Measurements from ENCODE around the gene NLRX1.
"Not testable (repeated sequence)": the region's sequence is repeated elsewhere in the genome, so short reads cannot be mapped to it uniquely, and the experiment has no call there.

Gene NLRX1

DNA sequence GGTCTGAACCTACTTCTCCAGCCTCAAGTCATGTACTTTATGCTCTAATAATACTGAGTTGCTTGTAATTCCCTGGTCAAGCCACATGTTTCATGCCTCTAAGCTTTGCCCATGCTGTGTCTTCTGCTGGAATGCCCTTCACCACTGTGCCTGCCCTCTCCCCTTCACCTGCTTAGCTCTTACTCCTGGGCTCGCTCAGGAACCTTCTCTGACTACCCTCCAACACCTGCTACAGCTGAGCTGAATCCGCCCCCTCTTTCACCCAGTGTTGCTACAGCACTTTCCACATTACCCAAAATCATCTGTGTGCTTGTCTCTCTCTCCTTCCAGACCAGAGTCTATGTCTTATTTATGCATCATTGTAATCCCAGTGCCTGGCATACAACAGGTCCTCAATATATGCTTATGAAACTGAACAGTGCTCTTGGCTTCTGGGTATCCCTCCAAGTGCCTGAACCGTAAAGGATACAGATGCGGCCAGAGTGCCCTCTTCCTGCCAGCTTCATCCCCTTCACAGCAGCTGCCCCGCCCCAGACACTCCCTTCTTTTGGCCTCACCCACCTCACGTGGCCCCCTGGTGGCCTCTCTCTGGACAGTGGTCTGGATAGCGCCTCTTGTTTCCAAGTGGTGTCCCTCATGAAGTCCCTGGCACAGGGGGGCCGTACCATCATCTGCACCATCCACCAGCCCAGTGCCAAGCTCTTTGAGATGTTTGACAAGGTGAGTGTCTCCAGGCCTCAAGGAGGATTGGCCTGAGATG, 12.6 kb upstream of the NLRX1 start:
- no peak for DNase-seq (ENCODE audit: low spot score)

DNA sequence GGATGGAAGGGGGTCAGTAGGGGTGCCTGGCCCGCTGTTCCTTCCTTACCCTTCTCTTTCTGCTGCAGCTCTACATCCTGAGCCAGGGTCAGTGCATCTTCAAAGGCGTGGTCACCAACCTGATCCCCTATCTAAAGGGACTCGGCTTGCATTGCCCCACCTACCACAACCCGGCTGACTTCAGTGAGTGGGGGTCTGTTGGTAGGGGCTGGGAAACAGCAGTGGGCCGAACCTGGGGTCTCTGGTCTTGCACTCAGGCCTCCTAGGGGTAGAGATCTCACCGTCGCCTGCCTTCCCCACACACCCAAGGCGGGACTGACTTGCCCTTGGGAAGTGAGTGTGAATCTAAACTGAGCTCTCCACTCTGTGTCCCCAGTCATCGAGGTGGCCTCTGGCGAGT, 12.0 kb upstream of the NLRX1 start:
- DNase-seq (ENCODE audit: low spot score), result no peak

GRCh38 chr11:119157063-119157462, 11.5 kb upstream of the NLRX1 start:
- DNase-seq (ENCODE audit: low spot score), result no peak

GRCh38 chr11:119158467-119158866, 10.1 kb upstream of the NLRX1 start:
- no peak for DNase-seq (ENCODE audit: low spot score)

- no peak for DNase-seq (ENCODE audit: low spot score)
These were observed 8.4 kb upstream of the NLRX1 start for GRCh38 chr11:119160151-119160550.

DNA sequence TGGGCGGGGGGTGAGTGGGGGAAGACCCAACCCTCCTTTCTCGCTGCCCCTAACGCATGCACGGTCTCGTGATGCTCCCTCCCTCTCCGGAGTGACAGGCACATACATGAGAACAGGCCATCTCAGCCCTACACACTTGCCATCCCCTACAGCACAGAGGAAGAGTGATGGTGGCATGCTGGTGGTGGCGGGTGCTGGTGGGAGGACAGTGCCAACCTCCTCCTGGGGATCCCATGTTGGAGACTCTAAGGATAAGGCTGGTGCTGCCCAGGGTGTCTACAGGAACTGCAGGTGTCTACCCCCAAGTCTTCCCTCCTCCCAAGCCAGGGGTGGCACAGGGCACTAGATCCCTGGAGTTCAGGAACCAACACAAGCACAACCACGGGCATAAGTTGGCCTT, 6.7 kb upstream of the NLRX1 start:
- no peak for DNase-seq (ENCODE audit: low spot score)

- DNase-seq (ENCODE audit: low spot score), result no peak
These were observed 2.0 kb upstream of the NLRX1 start for GRCh38 chr11:119166368-119167076.

DNA sequence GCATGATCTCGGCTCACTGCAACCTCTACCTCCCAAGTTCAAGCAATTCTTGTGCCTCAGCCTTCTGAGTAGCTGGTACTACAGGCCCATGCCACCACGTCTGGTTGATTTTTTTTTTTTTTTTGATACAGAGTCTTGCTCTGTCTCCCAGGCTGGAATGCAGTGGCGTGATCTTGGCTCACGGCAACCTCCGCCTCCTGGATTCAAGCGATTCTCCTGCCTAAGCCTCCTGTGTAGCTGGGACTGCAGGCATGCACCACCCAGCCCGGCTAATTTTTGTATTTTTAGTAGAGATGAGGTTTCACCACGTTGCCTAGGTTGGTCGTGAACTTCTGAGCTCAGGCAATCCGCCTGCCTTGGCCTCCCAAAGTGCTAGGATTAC, 1.5 kb upstream of the NLRX1 start:
- not testable (repeated sequence) for DNase-seq (ENCODE audit: low spot score)

DNA sequence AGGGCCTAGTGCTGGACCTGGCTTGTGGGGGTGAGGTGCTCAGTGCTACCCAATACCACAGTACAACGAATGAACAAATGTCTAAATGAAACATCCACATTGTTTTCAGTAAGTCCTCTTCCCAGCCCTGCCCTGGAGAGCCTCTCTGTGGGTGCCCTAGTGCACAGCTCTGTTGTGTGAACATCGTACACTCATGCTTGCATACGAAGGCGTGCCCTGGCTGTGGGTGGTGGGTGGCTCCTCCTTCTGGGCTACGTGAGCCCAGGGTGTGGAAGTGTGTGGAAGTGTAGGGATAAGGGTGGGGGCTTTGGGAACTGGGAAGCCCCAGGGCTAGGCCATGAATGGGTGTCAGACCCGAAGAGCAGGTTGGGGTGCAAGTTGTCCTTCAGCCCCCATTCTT, 592 bp upstream of the NLRX1 start:
- no peak for DNase-seq (ENCODE audit: low spot score)

DNA sequence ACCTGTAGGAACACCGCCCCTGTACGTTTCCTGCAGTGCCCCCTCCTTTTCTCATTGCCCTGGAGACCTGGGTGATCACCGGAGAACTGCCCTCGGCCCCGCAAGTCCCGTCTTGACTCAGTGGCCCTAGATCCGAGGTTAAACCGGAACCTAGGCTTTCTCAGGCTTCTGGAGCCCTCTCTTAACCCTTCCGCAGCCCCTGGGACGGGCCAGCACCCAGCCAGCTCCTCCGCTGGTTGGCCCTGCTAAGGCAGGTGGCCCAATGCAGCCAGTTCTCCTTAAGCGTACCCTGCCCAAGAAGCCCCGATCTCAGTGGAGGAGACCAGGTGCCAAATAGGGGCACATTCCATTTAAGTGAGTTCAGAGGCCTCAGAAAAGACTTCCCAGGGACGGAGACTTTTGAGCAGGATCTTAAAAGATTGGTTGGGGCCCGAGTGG, 776 bp downstream of the NLRX1 start:
- no peak for DNase-seq (ENCODE audit: low spot score)

GRCh38 chr11:119172513-119172912, 4.0 kb downstream of the NLRX1 start:
- DNase-seq (ENCODE audit: low spot score), result no peak

- DNase-seq (ENCODE audit: low spot score), result no peak
These were observed 4.9 kb downstream of the NLRX1 start for GRCh38 chr11:119173453-119173852.

GRCh38 chr11:119175493-119176077, 7.1 kb downstream of the NLRX1 start:
- no peak for DNase-seq (ENCODE audit: low spot score)

DNA sequence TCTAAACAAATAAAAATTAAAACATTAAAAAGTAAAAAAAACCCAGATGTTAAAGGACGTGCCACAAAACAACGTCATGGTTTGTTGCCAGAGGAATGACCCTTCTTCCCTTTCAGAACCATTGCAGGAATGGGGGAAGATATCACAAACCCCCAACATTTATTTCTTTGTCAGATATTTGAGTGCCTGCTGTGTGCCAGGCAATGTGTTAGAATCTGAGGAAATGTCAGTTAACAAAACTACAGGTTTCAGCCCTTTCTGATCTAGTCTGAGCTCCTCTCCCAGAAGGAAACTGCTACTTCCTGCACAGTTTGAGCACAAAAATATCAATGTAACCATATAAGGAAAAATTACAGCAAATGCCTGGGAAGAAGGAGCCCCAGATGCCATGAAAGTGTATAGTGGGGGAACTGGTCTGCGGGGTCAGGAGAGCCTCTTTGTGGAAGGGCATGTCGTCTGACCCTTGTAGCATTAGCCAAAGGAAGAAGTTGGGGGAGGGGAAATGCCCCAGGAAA, 9.7 kb downstream of the NLRX1 start:
- no peak for DNase-seq (ENCODE audit: low spot score)

DNA sequence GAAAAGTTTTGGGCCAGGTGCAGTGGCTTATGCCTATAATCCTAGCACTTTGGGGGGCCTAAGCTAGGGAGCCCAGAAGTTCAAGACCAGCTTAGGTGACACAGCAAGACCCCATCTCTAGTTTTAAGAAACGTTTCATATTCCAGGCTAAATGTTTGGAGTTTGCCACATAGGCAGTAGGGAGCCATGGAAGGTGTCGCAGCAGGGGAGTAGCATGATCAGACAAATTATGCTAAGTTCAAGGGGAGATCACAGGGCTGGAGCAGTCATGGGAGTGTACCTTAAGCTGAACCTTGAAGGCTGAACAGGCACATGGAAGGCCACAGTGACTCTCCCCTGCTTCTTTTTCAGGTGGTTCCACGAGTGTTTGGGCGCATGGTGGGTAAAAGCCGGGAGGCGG, 10.8 kb downstream of the NLRX1 start:
- no peak for DNase-seq (ENCODE audit: low spot score)

DNA sequence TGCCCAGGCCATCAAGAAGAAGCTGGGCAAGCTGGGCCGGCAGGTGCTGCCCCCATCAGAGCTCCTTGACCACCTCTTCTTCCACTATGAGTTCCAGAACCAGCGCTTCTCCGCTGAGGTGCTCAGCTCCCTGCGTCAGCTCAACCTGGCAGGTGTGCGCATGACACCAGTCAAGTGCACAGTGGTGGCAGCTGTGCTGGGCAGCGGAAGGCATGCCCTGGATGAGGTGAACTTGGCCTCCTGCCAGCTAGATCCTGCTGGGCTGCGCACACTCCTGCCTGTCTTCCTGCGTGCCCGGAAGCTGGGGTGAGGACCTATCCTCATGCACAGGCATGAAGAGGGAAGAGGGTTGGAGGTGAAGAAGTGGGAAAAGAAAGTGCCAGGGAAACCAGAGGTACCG, 11.5 kb downstream of the NLRX1 start:
- no peak for DNase-seq (ENCODE audit: low spot score)

GRCh38 chr11:119180729-119181676, 12.5 kb downstream of the NLRX1 start:
- DNase-seq (ENCODE audit: low spot score), result no peak

GRCh38 chr11:119181677-119182412, 13.3 kb downstream of the NLRX1 start:
- no peak for DNase-seq (ENCODE audit: low spot score)

- not testable (repeated sequence) for DNase-seq (ENCODE audit: low spot score)
These were observed 15.9 kb downstream of the NLRX1 start for GRCh38 chr11:119184399-119184798.

- DNase-seq (ENCODE audit: low spot score), result no peak
These were observed 17.6 kb downstream of the NLRX1 start for GRCh38 chr11:119185981-119186634.

Measured in COLO829 (cell line).